NCI-H146 treated with DMSO at 0.1 percent for 48 hours (cell line): ENCODE data around the gene USP24.

Source experiments
- DNase-seq: peaks from one replicate; lab custom pipeline; 2025; ENCODE audit not compliant: unreplicated experiment; lab: John Stamatoyannopoulos, UW

Gene USP24

DNA sequence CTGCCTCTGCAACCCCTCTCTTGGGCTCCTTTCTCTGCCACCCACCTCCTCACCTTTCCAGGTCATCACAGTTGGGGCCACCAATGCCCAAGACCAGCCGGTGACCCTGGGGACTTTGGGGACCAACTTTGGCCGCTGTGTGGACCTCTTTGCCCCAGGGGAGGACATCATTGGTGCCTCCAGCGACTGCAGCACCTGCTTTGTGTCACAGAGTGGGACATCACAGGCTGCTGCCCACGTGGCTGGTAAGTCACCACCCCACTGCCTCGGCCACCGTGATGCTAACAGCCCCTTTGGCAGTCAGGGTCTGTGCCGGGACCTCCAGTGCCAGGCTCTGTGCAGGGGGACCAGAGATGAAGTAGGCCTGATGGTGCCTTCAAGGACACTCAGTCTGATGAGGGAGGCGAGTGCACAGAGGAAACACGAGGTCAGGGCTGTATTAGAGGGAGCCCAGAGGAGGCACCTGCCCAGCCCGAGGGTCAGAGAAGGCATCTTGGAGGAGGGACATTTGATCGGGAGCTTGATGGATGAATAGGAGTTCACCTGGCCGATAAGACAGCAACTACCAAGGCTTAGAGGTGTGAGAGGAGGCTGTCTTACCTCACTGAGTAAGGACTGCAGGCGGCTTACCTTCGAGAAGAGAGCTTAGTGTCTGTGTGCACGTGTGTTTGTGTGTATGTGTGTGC, 157.8 kb downstream of the USP24 start:
- DNase-seq, result no peak

DNA sequence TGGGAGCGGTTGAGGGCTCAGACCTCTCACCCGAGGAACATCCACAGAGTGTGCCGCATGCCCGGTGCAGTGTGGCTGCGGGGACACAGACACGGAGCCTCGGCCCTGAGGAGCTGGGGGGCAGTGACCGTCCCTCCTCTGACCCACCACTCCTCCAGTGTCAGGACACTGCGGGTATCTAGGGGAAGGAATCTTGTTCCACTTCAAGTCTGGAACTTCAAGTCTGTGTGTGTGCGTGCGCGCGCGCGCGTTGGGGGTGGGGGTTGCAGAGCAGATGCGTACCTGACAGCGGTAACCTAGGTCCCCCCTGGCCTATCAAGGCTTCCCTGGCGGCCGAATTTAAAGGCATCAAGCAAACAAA, 158.6 kb downstream of the USP24 start:
- DNase-seq, result no peak

DNA sequence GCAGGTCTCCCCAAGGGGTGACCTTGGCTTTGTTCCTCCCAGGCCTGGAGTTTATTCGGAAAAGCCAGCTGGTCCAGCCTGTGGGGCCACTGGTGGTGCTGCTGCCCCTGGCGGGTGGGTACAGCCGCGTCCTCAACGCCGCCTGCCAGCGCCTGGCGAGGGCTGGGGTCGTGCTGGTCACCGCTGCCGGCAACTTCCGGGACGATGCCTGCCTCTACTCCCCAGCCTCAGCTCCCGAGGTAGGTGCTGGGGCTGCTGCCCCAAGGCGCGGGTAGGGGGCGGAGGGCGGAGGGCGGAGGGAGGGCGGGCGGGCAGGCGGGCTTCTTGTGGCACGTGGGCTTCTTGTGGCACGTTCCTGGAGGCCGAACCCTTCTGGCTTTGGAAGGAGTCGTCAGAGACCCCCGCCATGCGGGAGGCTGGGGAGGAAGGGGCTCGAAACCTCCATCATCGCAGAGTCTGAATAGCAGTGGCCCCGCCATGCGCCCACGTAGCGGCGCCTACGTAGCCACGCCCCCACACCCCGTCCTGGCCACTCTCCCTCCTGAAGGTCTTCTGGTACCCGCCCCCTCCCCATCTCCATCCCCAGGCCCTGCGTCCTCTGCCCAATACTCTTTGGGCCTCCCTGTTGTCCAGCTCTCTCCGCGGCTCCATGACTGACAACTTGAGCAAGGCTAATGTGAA, 159.1 kb downstream of the USP24 start:
- DNase-seq, result no peak

DNA sequence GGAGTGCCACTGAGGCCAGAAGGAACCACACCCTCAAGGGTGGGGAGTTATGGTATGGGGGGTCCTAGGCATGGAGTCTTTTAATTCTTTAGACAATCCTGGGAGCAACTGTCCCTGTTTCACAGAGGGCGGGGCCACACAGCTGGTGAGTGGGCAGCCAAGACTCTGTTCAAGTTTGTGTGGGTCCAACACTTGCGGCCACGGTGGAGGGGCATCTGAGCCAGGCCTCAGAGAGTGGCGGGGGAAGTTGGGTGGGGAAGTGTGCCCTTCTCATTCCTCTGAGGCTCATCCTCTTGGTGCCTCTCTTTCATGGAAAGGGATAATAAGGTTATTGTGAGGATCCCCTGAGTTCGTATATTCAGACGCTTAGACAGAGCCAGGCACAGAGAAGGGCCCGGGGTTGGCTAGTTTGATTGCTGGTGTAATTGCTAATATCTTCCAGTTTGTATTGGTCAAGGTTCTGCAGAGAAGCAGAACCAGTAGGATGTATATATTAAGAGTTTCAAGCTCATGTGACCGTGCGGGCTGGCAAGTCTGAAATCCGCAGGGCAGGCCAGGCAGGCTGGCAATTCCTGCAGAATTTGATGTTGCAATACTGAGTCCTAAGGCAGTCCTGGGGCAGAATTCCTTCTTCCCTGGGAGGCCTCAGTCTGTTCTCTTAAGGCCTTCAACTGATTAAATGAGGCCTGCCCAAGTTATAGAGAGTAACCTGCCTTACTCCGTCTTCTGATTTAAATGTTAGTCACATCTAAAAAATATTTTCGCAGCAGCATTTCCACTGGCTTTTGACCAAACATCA, 159.9 kb downstream of the USP24 start:
- no peak for DNase-seq

DNA sequence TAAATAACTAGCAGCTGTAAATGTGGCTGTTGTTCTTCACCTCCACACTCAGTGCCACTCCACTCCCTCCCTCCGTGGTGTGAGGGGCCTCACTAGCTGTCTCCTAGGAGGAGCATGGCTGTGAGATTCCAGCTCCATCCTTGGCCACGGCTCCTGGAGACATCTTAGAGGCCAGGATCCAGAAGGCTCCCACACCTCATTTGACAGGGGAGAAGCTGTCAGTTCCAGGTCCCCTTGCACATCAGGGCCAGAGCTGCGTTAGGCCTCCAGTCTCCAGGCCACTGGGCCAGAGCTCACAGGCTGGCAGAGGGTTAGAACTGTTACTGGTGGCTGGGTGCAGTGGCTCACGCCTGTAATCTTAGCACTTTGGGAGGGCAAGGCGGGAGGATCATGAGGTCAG, 160.8 kb downstream of the USP24 start:
- no peak for DNase-seq

DNA sequence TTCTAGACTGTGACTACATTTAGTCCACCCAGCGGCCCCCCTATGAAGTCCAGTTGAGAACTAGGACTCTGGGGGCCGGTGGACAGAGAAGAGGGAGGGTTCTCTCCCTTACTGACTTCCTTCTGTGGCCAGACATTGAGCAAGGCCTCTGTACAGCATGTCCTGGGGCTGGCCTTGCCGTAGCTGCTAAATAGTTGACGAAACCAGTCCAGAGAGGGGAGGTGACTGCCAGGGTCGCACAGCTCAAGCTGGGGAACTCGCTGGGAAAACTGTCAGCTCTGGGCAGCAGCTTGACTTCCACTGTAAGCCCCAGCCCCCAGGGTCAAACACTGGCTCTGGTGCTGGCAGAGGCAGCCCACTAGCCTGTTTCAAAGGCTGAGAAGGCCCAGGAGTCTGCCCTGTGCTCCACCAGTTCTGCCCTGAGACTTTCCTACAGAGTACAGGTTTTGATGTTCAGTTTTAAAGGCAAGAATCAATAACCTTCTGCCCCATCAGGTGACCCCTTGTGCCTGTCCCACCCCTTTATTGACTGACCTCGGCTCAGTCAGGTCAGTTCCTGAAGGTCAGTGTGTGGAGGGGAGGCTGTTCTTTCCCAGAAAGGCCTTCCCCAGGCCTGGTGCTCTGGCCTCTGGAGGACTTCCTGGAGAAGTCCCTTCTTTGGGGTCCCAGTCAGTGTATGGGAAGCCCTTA, 161.8 kb downstream of the USP24 start:
- DNase-seq, result no peak

DNA sequence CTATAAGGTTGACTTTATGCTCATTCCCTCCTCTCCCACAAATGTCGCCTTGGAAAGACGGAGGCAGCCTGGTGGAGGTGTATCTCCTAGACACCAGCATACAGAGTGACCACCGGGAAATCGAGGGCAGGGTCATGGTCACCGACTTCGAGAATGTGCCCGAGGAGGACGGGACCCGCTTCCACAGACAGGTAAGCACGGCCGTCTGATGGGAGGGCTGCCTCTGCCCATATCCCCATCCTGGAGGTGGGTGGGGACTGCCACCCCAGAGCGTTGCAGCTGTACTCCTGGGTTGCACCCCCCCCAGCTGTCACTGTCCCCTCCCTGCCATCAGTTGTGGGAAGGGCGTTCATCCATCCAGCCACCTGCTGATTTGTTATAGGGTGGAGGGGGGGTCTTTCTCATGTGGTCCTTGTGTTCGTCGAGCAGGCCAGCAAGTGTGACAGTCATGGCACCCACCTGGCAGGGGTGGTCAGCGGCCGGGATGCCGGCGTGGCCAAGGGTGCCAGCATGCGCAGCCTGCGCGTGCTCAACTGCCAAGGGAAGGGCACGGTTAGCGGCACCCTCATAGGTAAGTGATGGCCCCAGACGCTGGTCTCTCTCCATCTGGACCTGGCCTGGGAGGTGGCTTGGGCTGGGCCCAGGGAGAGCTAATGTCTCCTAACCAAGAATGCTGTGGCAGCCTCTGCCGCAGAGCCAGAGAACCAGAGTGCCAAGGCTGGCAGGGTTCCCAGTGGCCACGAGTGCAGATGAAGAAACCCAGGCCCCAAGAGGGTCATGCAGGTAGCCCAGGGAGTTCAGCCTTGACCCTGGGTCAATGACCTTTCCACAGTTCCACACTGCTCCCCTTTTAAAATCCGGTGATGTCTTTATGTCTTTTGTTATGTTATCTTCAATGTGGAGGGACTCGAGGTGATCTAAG, 162.7 kb downstream of the USP24 start:
- DNase-seq, result no peak

DNA sequence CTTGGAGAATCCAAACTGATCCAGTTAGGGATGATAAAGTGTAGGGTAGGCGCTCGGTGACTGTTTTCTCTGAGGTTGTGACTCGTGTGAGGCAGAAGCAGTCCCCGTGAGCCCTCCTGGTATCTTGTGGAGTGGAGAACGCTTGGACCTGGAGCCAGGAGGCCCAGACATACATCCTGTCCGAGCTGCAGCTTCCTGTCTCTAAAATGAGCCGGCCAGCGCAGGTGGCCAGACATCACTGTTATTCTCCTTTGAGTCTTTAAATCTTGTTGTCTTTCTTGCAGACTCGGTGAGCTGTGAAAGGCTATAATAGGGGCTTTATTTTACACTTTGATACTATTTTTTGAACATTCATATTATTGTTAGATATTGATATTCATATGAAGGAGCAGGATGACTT, 163.5 kb downstream of the USP24 start:
- no peak for DNase-seq

DNA sequence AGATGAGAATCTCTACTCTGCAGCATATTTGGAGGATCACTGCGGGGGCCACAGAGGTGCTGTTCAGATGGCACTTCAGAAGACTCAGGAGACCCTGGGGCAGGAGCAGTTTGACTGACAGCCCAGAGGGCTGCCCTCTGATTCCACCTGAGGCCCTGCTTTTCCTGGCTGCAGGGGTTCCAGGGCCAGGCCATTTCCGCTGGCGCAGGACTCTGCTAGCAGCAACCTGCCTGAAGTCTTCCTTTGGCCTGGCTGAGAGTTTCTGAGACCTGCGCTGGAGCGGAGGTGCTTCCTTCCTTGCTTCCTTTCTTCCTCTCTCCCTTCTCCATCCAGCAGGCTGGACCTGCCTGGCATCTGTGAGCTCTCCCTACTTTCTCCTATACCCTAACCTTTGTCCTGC, 164.0 kb downstream of the USP24 start:
- no peak for DNase-seq

DNA sequence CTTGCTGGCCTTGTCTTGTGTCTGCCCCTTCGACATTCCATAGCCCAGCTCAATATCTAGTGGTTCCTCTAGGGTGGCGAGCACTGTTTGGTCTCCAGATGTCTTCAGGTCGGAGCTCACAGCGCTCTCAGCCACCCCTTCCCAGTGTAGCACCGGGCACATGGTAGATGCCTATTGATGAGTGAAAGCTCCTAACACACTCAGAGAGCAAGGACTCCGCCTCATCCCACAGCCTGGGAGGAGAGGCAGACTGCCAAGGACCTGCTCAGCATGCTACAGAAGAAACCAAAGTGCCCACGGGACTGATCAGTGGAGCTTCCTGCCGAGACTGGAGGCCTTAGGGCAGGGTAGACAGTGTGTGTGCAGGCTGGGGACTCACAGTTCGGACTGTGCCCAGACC, 164.9 kb downstream of the USP24 start:
- no peak for DNase-seq

DNA sequence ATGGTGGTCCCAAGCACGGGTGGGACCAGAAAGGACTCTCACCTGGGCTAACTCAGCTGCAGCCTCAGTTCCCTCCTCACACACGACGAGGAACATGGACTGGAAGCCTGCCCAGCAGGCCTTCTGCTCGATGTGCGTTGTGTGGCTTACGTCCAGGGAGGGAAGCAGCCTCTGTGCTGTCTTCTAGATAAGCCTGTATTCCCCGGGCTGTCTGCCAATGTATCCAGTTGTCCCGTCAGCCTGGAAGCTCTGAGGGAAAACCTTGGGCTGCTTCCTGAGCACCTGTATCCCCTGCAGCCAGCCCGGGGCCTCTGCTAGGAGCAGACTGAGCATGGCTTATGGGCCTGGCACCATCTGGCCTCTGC, 165.3 kb downstream of the USP24 start:
- DNase-seq, result no peak

DNA sequence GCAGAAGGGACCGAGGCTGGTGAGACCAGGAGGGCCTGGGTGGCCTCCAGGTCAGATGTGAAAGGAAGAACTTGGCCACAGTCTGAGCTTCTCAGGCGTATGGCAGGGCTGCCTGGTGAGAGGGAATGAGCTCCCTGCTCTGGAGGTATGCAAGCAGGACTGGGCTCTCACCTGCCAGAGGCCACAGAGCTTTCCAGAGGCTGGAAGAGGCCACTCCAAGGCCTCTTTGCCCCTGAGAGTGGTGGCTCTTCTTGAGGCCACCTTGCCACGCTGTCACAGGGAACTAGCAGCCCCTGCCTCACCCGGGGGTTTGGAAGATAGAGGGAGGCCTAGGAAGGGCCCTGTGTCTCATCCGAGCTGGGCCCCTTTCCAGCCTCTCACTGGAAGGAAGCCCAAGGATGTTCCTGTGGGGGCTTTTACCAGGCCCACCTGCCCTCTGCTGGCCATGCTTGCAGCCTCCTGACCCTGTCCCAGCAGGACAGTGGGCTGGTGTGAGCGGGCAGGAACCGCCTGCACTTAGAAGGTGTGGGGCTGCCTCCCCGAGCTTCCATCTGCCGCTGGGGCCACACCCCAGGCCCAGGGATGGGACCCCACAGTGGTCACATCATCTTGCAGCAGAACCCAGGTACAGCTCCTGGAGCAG, 165.8 kb downstream of the USP24 start:
- DNase-seq, result no peak

DNA sequence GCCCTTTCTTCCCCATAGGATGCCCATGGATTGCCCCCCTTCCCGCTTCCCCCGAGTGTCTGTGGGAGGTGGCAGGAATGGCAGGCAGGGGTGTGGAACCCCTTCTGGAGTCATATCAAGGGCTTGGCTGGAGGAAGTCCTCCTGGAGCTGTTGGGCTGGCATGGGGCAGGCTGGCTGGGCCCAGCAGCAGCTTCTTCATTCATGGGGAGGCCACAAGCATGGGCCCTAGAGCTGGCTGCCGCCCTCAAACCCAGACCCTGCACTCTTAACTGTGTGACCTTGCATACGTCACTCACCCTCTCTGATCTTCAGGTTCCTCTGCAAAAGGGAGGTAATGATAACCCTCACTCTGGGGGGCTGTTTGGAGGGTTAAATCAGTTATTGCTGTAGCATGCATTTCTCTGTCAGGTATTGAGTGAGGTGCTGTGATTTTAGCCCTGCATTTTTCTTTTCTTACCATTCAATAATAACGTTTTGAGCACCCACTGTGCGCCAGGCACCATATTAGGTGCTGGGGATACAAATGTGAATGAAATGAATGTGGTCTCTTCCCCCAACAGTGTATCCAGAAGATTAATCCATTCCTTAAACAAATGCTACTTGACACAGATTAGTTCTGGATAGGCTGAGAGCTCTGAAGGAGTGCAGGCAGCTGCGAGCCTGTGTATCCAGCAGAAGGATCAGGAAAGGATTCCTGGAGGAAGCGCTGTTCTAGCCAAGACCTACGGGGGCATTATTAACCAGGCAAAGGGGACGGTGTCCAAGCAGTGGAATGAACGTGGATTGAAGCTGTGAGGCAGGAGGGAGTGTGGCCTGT, 166.5 kb downstream of the USP24 start:
- DNase-seq, result no peak

DNA sequence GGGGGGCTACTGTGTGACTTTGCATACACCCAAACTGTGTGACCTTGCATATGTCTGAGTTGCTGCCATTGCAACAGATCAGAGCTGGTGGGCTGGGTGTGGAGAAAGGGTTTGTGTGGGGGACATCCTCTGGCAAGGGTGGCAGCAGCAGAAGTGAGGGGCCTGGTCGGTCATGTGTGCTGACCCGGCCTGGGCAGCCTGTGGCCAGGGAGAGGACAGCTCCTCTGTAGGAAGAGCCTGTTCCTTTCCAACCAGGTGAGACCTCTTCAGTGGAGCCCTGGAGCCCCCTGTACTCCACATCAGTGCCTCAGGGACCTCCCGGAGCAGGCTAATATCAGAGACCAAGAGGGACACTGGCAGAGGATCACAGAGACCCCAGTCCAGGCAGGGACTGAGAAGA, 167.6 kb downstream of the USP24 start:
- no peak for DNase-seq

DNA sequence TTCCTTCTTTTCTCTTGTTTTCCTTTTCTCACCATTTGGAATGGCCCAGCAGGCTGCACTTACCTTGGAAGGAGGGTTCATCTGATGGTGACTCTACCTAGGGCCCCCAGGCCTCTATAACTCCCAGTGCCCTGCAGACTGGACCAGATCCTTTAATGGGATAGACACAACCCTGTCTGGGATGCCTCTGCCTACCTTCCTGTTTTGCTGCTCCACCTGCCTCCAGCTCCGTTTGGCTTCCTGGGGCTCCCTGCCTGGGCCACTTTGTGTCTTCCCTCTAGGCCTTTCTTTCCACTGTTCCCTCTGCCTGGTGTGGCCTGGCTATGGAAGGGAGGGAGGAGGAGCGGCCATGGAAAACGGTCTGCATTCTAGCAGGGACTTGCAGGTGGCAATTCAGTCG, 168.3 kb downstream of the USP24 start:
- no peak for DNase-seq

DNA sequence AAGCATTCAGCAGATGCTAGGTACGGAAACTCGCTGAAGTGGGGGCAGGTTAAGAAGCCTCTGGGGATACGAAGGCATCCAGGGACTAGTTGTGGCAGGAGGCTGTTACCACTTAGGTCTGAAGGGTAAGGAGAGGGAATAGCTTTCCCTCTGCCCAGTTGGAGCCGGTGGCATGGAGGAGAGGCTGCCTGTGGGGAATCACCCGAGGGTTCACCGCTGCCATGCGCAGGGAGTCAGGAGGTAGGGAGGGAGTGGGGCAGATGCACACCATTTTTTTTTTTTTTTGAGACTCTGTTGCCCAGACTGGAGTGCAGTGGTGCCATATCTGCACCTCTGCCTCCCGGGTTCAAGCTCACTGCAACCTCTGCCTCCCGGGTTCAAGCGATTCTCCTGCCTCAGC, 169.7 kb downstream of the USP24 start:
- DNase-seq, result no peak

DNA sequence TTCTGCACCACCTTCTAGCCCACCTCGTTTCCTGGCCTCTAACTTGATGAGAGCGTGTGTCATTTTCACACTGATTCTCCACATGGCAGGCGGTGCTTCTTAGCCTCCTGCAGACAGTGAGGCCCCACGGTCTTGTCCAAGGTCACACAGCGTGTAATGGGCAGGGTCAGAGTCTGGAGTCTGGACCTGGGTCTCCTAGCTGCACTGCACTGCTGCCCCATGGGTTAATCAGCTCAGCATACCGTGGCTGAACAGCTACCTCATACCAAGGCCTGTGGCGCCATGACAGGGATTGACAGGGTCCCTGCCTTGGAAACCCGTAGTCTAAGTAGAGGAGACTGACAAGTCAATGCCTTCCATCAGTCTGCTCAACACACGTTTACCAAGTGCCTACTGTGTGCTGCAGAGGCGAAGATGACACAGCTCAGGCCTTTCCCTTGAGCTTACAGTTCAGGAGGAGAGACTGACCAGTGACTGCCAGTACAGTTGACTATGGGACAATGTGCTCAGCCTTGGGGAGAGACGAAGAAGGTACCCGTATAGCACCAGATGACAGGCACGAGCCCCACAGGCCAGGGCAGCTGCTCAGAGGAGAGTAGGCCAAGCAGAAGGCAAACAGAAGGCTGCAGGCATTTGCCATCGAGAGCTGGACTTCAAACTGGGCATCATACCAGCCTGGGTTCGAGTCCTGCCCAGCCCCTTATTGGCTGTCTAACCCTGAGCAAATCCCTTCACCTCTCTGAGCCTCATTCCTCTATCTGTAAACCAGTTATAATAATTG, 170.4 kb downstream of the USP24 start:
- DNase-seq, result no peak

DNA sequence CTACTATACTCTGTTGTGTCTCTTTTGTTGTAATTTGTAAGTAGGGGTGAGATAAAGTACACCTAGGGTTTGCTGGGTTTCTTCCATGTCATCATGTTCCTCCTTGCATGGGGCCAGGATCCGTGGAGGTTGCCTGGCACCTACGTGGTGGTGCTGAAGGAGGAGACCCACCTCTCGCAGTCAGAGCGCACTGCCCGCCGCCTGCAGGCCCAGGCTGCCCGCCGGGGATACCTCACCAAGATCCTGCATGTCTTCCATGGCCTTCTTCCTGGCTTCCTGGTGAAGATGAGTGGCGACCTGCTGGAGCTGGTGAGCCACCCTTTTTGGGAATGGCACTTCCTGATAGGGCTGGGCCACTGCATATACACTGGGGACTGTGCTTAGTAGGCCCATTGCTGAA, 171.4 kb downstream of the USP24 start:
- no peak for DNase-seq

DNA sequence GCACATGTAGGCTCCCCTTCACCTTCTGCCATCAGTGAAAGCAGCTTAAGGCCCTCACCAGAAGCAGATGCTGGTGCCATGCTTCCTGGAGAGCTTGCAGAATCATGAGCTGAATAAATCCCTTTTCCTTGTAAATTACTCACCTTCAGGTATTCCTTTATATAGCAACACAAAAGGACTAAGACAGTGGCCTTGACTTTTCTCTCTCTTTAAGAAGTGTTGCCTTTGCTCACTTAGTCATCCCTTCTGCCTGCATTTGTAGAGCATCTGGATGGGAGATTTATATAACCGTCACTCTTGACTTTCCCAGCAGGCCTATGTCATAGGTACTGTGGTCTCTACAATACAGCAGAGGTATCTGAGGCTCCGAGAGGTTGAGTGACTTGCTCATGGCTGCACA, 172.2 kb downstream of the USP24 start:
- DNase-seq, result no peak
